Measurements from ENCODE around the gene VWA8.

GRCh38 chr13:41833831-41834230 lies 127.1 kb downstream of the VWA8 start:
- TF ChIP-seq CTCF (IDR thresholded peaks at IDR 0.05) (no peak), POLR2A (IDR thresholded peaks at IDR 0.05) (no peak)

All from breast epithelium (tissue), 3 donors.